Activated CD8-positive, alpha-beta T cell treated with anti-CD3 and anti-CD28 coated beads for 36 hours (primary cell): ENCODE data around the gene LMF1. TPM values are rescaled to one million over a fixed set of nuclear protein-coding genes. Genes with fewer than 3 reads are reported as not detected.
A peak's percentile ranks its signal among the peaks of the same experiment; 100 is the strongest.

Experiments
- ATAC-seq: fragments of 200-7000 bp; cut with Tn5 transposase; one replicate; pipeline ENCODE4 v1.10.0; 2021; ENCODE audit warnings: mild to moderate bottlenecking, moderate library complexity
- CTCF ChIA-PET: fragments of 350-600 bp; sonication (Branson Sonifier 250); formaldehyde crosslinking; loops from one replicate; lab custom pipeline; 2021; ENCODE audit warnings: antibody characterized with exemption; lab: Charles Lee
- POLR2A ChIA-PET: fragments of 350-600 bp; sonication (Branson Sonifier 250); formaldehyde crosslinking; loops from one replicate; lab custom pipeline; 2021; ENCODE audit warnings: antibody characterized with exemption; lab: Charles Lee
- DNase-seq: peaks from one replicate; pipeline ENCODE4 v3.0.0-alpha.2; 2020
- H3K27ac Mint-ChIP-seq: one replicate; pipeline ENCODE4 v1.8.0; 2021; ENCODE audit warnings: mild to moderate bottlenecking, mixed read lengths
- H3K27me3 Mint-ChIP-seq: one replicate; pipeline ENCODE4 v1.8.0; 2021; ENCODE audit warnings: mixed read lengths
- H3K36me3 Mint-ChIP-seq: one replicate; pipeline ENCODE4 v1.8.0; 2021; ENCODE audit warnings: low read depth, mixed read lengths
- H3K4me1 Mint-ChIP-seq: one replicate; pipeline ENCODE4 v1.8.0; 2021; ENCODE audit warnings: low read depth, mixed read lengths
- H3K4me3 Mint-ChIP-seq: one replicate; pipeline ENCODE4 v1.8.0; 2021; ENCODE audit warnings: mild to moderate bottlenecking, moderate library complexity, mixed read lengths
- H3K9me3 Mint-ChIP-seq: one replicate; pipeline ENCODE4 v1.8.0; 2021; ENCODE audit warnings: mixed read lengths
- CTCF ChIP-seq: fragments of 200-600 bp; IDR thresholded peaks from one replicate; pipeline ENCODE4 v1.8.0; 2022; ENCODE audit warnings: antibody characterized with exemption, mild to moderate bottlenecking
- intact Hi-C: fragments of 100-400 bp; cut with micrococcal nuclease; formaldehyde crosslinking; loops from one replicate; pipeline ENCODE4 v1.10.0; 2022
- total RNA-seq, 2 experiments: library from RNA; stranded (reverse); gene quantifications; one replicate each; pipeline ENCODE4 v1.2.3, GENCODE V29; 2021

The LMF1 gene
- total RNA-seq, 2 experiments from 2014 or later: 8.7 to 9.7 TPM

GRCh38 chr16:972316-973002, 1.7 kb upstream of the LMF1 start:
- no peak overlapping the region for H3K4me3 Mint-ChIP-seq
- CTCF ChIA-PET: no interaction called here
- intact Hi-C loops: no loop called here

GRCh38 chr16:971981-972315, 1.2 kb upstream of the LMF1 start:
- Mint-ChIP-seq H3K4me1 (peaks cover 15% of the 10 kb centered on the region), H3K9me3 (no peaks in the 10 kb centered on the region), H3K27ac (no peak overlapping the region), H3K4me3 (no peak overlapping the region), H3K36me3 (peaks cover 4% of the 10 kb centered on the region), H3K27me3 (no peaks in the 10 kb centered on the region)
- no peak for TF ChIP-seq CTCF
- DNase-seq: no peak
- POLR2A ChIA-PET: interaction anchor here (3.8 kb wide), 1 partner anchor 9 kb away, joined by 30 read pairs; the partner anchor contains the start of gene SOX8
- no peak for ATAC-seq
- CTCF ChIA-PET: interaction anchor here (1.4 kb wide), 1 partner anchor 9 kb away, joined by 5 read pairs; no protein-coding TSS in a partner anchor
- intact Hi-C loops: no loop called here

More at GRCh38 chr16:972316-973002, 1.7 kb upstream of the LMF1 start:
- peaks cover 4% of the 10 kb centered on the region for H3K36me3 Mint-ChIP-seq
- DNase-seq (no peak), ATAC-seq (no peak)
- POLR2A ChIA-PET: interaction anchor here (3.8 kb wide), 1 partner anchor 8 kb away, joined by 30 read pairs; the partner anchor contains the start of gene SOX8
- no peak for TF ChIP-seq CTCF
- no peaks in the 10 kb centered on the region for H3K27me3 Mint-ChIP-seq
- H3K27ac Mint-ChIP-seq: no peak overlapping the region
- peaks cover 15% of the 10 kb centered on the region for H3K4me1 Mint-ChIP-seq
- H3K9me3 Mint-ChIP-seq: no peaks in the 10 kb centered on the region

- POLR2A ChIA-PET: interaction anchor here (1.0 to 3.8 kb wide), 3 partner anchors 9 to 29 kb away, joined by 3 to 30 read pairs (median 3); partner anchors contain the start of gene SOX8
- no peaks in the 10 kb centered on the region for H3K27me3 Mint-ChIP-seq
- TF ChIP-seq CTCF: no peak
- intact Hi-C loops: no loop called here
- ATAC-seq (no peak), DNase-seq (no peak)
- no peak overlapping the region for H3K27ac Mint-ChIP-seq
- CTCF ChIA-PET: interaction anchor here (1.4 kb wide), 1 partner anchor 9 kb away, joined by 5 read pairs; no protein-coding TSS in a partner anchor
- H3K4me3 Mint-ChIP-seq: peak overlapping the region; percentile 3
- peaks cover 6% of the 10 kb centered on the region for H3K36me3 Mint-ChIP-seq
- no peaks in the 10 kb centered on the region for H3K9me3 Mint-ChIP-seq
- peaks cover 13% of the 10 kb centered on the region for H3K4me1 Mint-ChIP-seq
Measured at GRCh38 chr16:971582-971905, 760 bp upstream of the LMF1 start.

- intact Hi-C loops: no loop called here
Measured at GRCh38 chr16:970386-970765, 408 bp downstream of the LMF1 start.

More at GRCh38 chr16:970386-970765, 408 bp downstream of the LMF1 start:
- Mint-ChIP-seq H3K9me3 (no peaks in the 10 kb centered on the region), H3K27me3 (no peaks in the 10 kb centered on the region), H3K36me3 (peaks cover 15% of the 10 kb centered on the region), H3K4me1 (peaks cover 11% of the 10 kb centered on the region), H3K4me3 (peak overlapping the region; percentile 78), H3K27ac (peak overlapping the region; percentile 74)
- DNase-seq (no peak), ATAC-seq (peak; percentile 34)
- POLR2A ChIA-PET: interaction anchor here (1.5 to 3.8 kb wide), 2 partner anchors 10 to 30 kb away, joined by 3 to 30 read pairs; partner anchors contain the start of gene SOX8
- no peak for TF ChIP-seq CTCF
- CTCF ChIA-PET: interaction anchor here (1.1 kb wide), 1 partner anchor 224 kb away, joined by 3 read pairs; no protein-coding TSS in a partner anchor
